IMR-90 (cell line): ENCODE data around the gene SLC52A3. TPM values are rescaled to one million over a fixed set of nuclear protein-coding genes. Genes with fewer than 3 reads are reported as not detected.

Experiments
- ATAC-seq: fragments of 200-7000 bp; cut with Tn5 transposase; 2 replicates; pipeline ENCODE4 v1.9.1; 2020; ENCODE audit warnings: low read depth, mild to moderate bottlenecking, moderate library complexity
- BruUV-seq: library from RNA; stranded (reverse); fragments of 400-500 nt; replicated peaks from 2 replicates; lab custom pipeline; 2021; lab: Mats Ljungman, UMichigan
- CTCF ChIA-PET: fragments of 300-600 bp; formaldehyde crosslinking; extraction: SDS; loops from one replicate; lab custom pipeline; 2021; ENCODE audit warnings: antibody characterized with exemption; lab: Yijun Ruan, JAX
- POLR2A ChIA-PET: fragments of 300-600 bp; sonication (Branson Sonifier 250); formaldehyde crosslinking; loops from one replicate; lab custom pipeline; 2022; ENCODE audit warnings: antibody characterized with exemption; ENCODE audit not compliant: unreplicated experiment; lab: Charles Lee
- DNase-seq: peaks from one replicate; pipeline ENCODE4 v3.0.0; 2013
- H2AFZ ChIP-seq: replicated peaks from 2 replicates; pipeline ENCODE3; 2013; ENCODE audit warnings: low read length, mild to moderate bottlenecking; ENCODE audit not compliant: poor library complexity
- H2AK5ac ChIP-seq: 2 replicates; pipeline ENCODE4 v1.6.1; 2013; ENCODE audit warnings: low read depth, low read length, inconsistent platforms
- H2AK9ac ChIP-seq: replicated peaks from 2 replicates; pipeline ENCODE3; 2013; ENCODE audit warnings: mild to moderate bottlenecking, low read depth, low read length, moderate library complexity; ENCODE audit not compliant: poor library complexity
- H2BK120ac ChIP-seq: 2 replicates; pipeline ENCODE4 v1.6.1; 2013; ENCODE audit warnings: low read depth, low read length, inconsistent platforms
- H2BK15ac ChIP-seq: 3 replicates; pipeline ENCODE4 v1.6.1; 2013; ENCODE audit warnings: low read depth, low read length, inconsistent platforms
- H2BK20ac ChIP-seq: 2 replicates; pipeline ENCODE4 v1.6.1; 2013; ENCODE audit warnings: low read depth, mild to moderate bottlenecking, inconsistent platforms, low read length, moderate library complexity
- H2BK5ac ChIP-seq: 2 replicates; pipeline ENCODE4 v1.6.1; 2013; ENCODE audit warnings: mild to moderate bottlenecking, low read depth, low read length, inconsistent platforms; ENCODE audit not compliant: poor library complexity, severe bottlenecking
- H3K14ac ChIP-seq: replicated peaks from 2 replicates; pipeline ENCODE4 v1.6.1; 2013; ENCODE audit warnings: low read depth, low read length, inconsistent platforms
- H3K18ac ChIP-seq: 2 replicates; pipeline ENCODE4 v1.6.1; 2013; ENCODE audit warnings: low read depth, low read length, control low read depth
- H3K23ac ChIP-seq: 2 replicates; pipeline ENCODE4 v1.6.1; 2013; ENCODE audit warnings: low read depth, low read length, inconsistent platforms
- H3K27ac ChIP-seq: 2 replicates; pipeline ENCODE4 v1.5.1; 2013; ENCODE audit warnings: mild to moderate bottlenecking, control low read depth, low read length; ENCODE audit not compliant: insufficient read depth
- H3K27me3 ChIP-seq: 2 replicates; pipeline ENCODE4 v1.6.1; 2013; ENCODE audit warnings: low read length; ENCODE audit not compliant: control insufficient read depth, insufficient read depth
- H3K36me3 ChIP-seq: 2 replicates; pipeline ENCODE4 v1.6.1; 2013; ENCODE audit warnings: low read length, mixed read lengths; ENCODE audit not compliant: control insufficient read depth, insufficient read depth
- H3K4ac ChIP-seq: 2 replicates; pipeline ENCODE4 v1.6.1; 2013; ENCODE audit warnings: low read depth, low read length, inconsistent platforms
- H3K4me1 ChIP-seq: 2 replicates; pipeline ENCODE4 v1.6.1; 2013; ENCODE audit warnings: low read length, mixed read lengths; ENCODE audit not compliant: control insufficient read depth, insufficient read depth
- H3K4me2 ChIP-seq: 2 replicates; pipeline ENCODE4 v1.6.1; 2013; ENCODE audit warnings: low read depth, mild to moderate bottlenecking, control low read depth, low read length, moderate library complexity
- H3K4me3 ChIP-seq: 2 replicates; pipeline ENCODE4 v1.5.1; 2013; ENCODE audit warnings: low read depth, mild to moderate bottlenecking, control low read depth, low read length, moderate library complexity; ENCODE audit not compliant: insufficient read depth
- H3K56ac ChIP-seq: 2 replicates; pipeline ENCODE4 v1.6.1; 2013; ENCODE audit warnings: low read length, inconsistent platforms; ENCODE audit not compliant: insufficient read depth; ENCODE audit errors: extremely low read depth
- H3K79me1 ChIP-seq, 2 experiments: 2 replicates each; pipeline ENCODE4 v1.6.1; 2013; ENCODE audit warnings: low read length in 2 of 2, inconsistent platforms in 1 of 2, low read depth in 1 of 2
- H3K9ac ChIP-seq: 2 replicates; pipeline ENCODE4 v1.6.1; 2013; ENCODE audit warnings: low read depth, low read length, control low read depth
- H3K9me1 ChIP-seq: 2 replicates; pipeline ENCODE4 v1.6.1; 2013; ENCODE audit warnings: low read length, inconsistent platforms; ENCODE audit not compliant: insufficient read depth
- H3K9me3 ChIP-seq: 2 replicates; pipeline ENCODE4 v1.6.1; 2013; ENCODE audit warnings: low read length; ENCODE audit not compliant: control insufficient read depth, insufficient read depth
- H4K20me1 ChIP-seq: 2 replicates; pipeline ENCODE4 v1.6.1; 2013; ENCODE audit warnings: low read length, inconsistent platforms; ENCODE audit not compliant: insufficient read depth
- H4K5ac ChIP-seq: 2 replicates; pipeline ENCODE4 v1.6.1; 2013; ENCODE audit warnings: mild to moderate bottlenecking, low read depth, low read length, control low read depth
- H4K8ac ChIP-seq, 2 experiments: 2 replicates each; pipeline ENCODE4 v1.6.1; 2013; ENCODE audit warnings: low read depth in 2 of 2, low read length in 2 of 2, control low read depth in 1 of 2, inconsistent platforms in 1 of 2
- H4K91ac ChIP-seq: 2 replicates; pipeline ENCODE4 v1.6.1; 2013; ENCODE audit warnings: low read depth, low read length, inconsistent platforms; ENCODE audit not compliant: insufficient read depth
- NFE2L2 ChIP-seq: fragments of 150-350 bp; IDR thresholded peaks from 2 replicates; pipeline ENCODE4 v1.6.1; 2016; ENCODE audit warnings: low read depth, mild to moderate bottlenecking, low read length
- POLR2A ChIP-seq: IDR thresholded peaks from 2 replicates; pipeline ENCODE4 v1.6.1; 2012; ENCODE audit warnings: mild to moderate bottlenecking, low read depth, low read length
- SMC3 ChIP-seq: fragments of 150-350 bp; IDR thresholded peaks from 2 replicates; pipeline ENCODE4 v1.6.1; 2016; ENCODE audit warnings: low read depth, mild to moderate bottlenecking, antibody characterized with exemption, low read length, moderate library complexity
- WGBS, 2 experiments: methylation state at CpG; one replicate each; pipeline versions ENCODE4 v1.1.5 to v1.1.7; 2013; ENCODE audit warnings: missing lambda C conversion rate in 2 of 2; ENCODE audit not compliant: insufficient read length in 1 of 2; ENCODE audit errors: extremely low coverage in 2 of 2; 5-methylcytosine and 5-hydroxymethylcytosine counted together
- dilution Hi-C: fragments of 300-500 bp; cut with HindIII; formaldehyde crosslinking; loops from one replicate; pipeline ENCODE4 v1.14.3; 2018; ENCODE audit warnings: low sequenced_read_pairs; ENCODE audit not compliant: unreplicated experiment
- in situ Hi-C: fragments of 300-500 bp; cut with MboI; formaldehyde crosslinking; loops from 3 replicates; pipeline ENCODE4 v1.14.3; 2019; ENCODE audit warnings: low sequenced_read_pairs, inconsistent platforms, mixed read lengths
- intact Hi-C: fragments of 100-400 bp; cut with micrococcal nuclease; formaldehyde crosslinking; loops from 2 replicates; pipeline ENCODE4 v1.10.0; 2022
- polyA plus RNA-seq, 3 experiments: library from polyadenylated mRNA; depleted of rRNA; stranded (reverse); fragments of >200 nt; gene quantifications; 2 replicates each; pipeline ENCODE4 v1.2.3, GENCODE V29; 2012; ENCODE audit warnings: low replicate concordance in 1 of 3
- total RNA-seq: library from RNA; depleted of rRNA; stranded (reverse); fragments of >200 nt; gene quantifications from 2 replicates; pipeline ENCODE4 v1.2.3, GENCODE V29; 2012

SLC52A3 gene
- total and polyA plus RNA-seq, 2 of the 4 experiments (the other 2 are of a cell fraction): not detected

DNA sequence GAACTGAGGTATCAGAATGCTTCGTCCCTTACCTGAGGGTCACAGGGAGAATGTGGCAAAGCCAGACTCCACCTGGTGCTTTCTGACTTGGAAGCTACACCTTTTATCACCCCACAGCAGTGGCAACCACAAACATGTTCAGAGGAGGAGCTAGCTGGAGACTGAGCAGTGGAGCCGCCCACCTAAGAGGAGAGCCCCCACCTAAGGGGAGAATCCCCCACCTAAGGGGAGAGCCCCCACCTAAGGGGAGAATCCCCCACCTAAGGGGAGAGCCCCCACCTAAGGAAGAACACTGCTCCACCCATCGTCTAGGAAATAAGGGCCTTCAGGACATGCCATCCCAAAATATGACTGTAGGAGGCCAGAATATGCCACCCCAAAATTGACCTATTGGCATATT lies 4.0 kb downstream of the SLC52A3 start:
- CTCF ChIA-PET: no interaction called here
- POLR2A ChIA-PET: no interaction called here
- WGBS, 2 experiments: no CpG with 5 or more reads among the region's 3 CpGs
- Histone ChIP-seq H3K56ac (no peak overlapping the region), H2BK5ac (no peak overlapping the region), H2BK20ac (no peak overlapping the region), H3K27ac (no peak overlapping the region), H4K91ac (no peak overlapping the region), H3K23ac (no peak overlapping the region), H2AK5ac (no peak overlapping the region), H3K9me1 (no peaks in the 10 kb centered on the region), H3K79me1 (no peaks in the 10 kb centered on the region), H4K20me1 (no peaks in the 10 kb centered on the region), H3K9ac (no peak overlapping the region), H3K14ac (no peak overlapping the region), H2BK120ac (no peak overlapping the region), H3K36me3 (no peaks in the 10 kb centered on the region), H4K8ac (no peak overlapping the region), H3K4me3 (no peak overlapping the region), H3K18ac (no peak overlapping the region), H2BK15ac (no peak overlapping the region), H3K27me3 (peaks cover 9% of the 10 kb centered on the region), H3K9me3 (no peaks in the 10 kb centered on the region), H3K4ac (no peak overlapping the region), H3K4me2 (no peak overlapping the region), H2AK9ac (no peak overlapping the region), H2AFZ (no peak overlapping the region), H4K5ac (no peak overlapping the region), H3K4me1 (no peaks in the 10 kb centered on the region)
- DNase-seq: no peak
- intact Hi-C loops: no loop called here
- ATAC-seq: no peak
- TF ChIP-seq NFE2L2 (no peak), POLR2A (no peak), SMC3 (no peak)
- dilution Hi-C loops: no loop called here
- in situ Hi-C loops: no loop called here
- BruUV-seq: no TSS peak
